Keratinocyte (primary cell): ENCODE data around the gene CFAP73.

Experiments used
- CTCF ChIP-seq, 3 experiments: IDR thresholded peaks in 1 of 3; conservative IDR thresholded peaks in 1 of 3; optimal IDR thresholded peaks in 1 of 3; 2 replicates in 2 of 3; 3 replicates in 1 of 3; pipeline versions ENCODE3 to v1.5.1; 2011; ENCODE audit warnings: low read length in 3 of 3, mild to moderate bottlenecking in 3 of 3, moderate library complexity in 2 of 3, control low read depth in 1 of 3, inconsistent platforms in 1 of 3; ENCODE audit not compliant: insufficient read depth in 2 of 3; ENCODE audit errors: extremely low read depth in 1 of 3
- EZH2 ChIP-seq: IDR thresholded peaks from one replicate; pipeline ENCODE4 v1.6.1; 2012; ENCODE audit warnings: inconsistent platforms, mild to moderate bottlenecking, low read length, moderate library complexity

- TF ChIP-seq EZH2 (no peak), CTCF (optimal IDR thresholded peaks at IDR 0.05 in 1 of 3, IDR thresholded peaks at IDR 0.05 in 1 of 3, conservative IDR thresholded peaks at IDR 0.05 in 1 of 3; ENCODE audit: extremely low read depth in 1 of 3, insufficient read depth in 2 of 3, low read length in 3 of 3) (no peak)
Measured at GRCh38 chr12:113106361-113106760, 43.2 kb upstream of the CFAP73 start.
